ENCODE measurements around the gene HSFX2.
"Not testable (repeated sequence)": the region's sequence is repeated elsewhere in the genome, so short reads cannot be mapped to it uniquely, and the experiment has no call there.

The HSFX2 gene

GRCh38 chrX:149555251-149555650 lies 39.9 kb downstream of the HSFX2 start:
- not testable (repeated sequence) for H3K9me3 ChIP-seq (ENCODE audit: control insufficient read depth, low read length); H3K27ac ChIP-seq (ENCODE audit: low read depth, low read length, severe bottlenecking); H3K4me1 ChIP-seq (ENCODE audit: control insufficient read depth, insufficient read depth, low read length, poor library complexity, severe bottlenecking); H3K36me3 ChIP-seq (ENCODE audit: control insufficient read depth, insufficient read depth, low read length); H3K4me3 ChIP-seq (ENCODE audit: extremely low read depth, insufficient read depth, low read length, poor library complexity, severe bottlenecking)
- no CpG with 5 or more reads among the region's 4 CpGs for WGBS, 2 experiments (ENCODE audit: insufficient coverage in 2 of 2)

GRCh38 chrX:149551939-149552248 lies 43.2 kb downstream of the HSFX2 start:
- not testable (repeated sequence) for H3K4me1 ChIP-seq (ENCODE audit: control insufficient read depth, insufficient read depth, low read length, poor library complexity, severe bottlenecking); H3K4me3 ChIP-seq (ENCODE audit: extremely low read depth, insufficient read depth, low read length, poor library complexity, severe bottlenecking); H3K36me3 ChIP-seq (ENCODE audit: control insufficient read depth, insufficient read depth, low read length); H3K9me3 ChIP-seq (ENCODE audit: control insufficient read depth, low read length); H3K27ac ChIP-seq (ENCODE audit: low read depth, low read length, severe bottlenecking)
- no CpG with 5 or more reads among the region's 6 CpGs for WGBS, 2 experiments (ENCODE audit: insufficient coverage in 2 of 2)

GRCh38 chrX:149551245-149551938 lies 43.7 kb downstream of the HSFX2 start:
- not testable (repeated sequence) for H3K4me1 ChIP-seq (ENCODE audit: control insufficient read depth, insufficient read depth, low read length, poor library complexity, severe bottlenecking); H3K27ac ChIP-seq (ENCODE audit: low read depth, low read length, severe bottlenecking); H3K36me3 ChIP-seq (ENCODE audit: control insufficient read depth, insufficient read depth, low read length); H3K9me3 ChIP-seq (ENCODE audit: control insufficient read depth, low read length); H3K4me3 ChIP-seq (ENCODE audit: extremely low read depth, insufficient read depth, low read length, poor library complexity, severe bottlenecking)
- WGBS, 2 experiments (ENCODE audit: insufficient coverage in 2 of 2) = no CpG with 5 or more reads among the region's 4 CpGs

- WGBS, 2 experiments (ENCODE audit: insufficient coverage in 2 of 2) = no CpG with 5 or more reads among the region's 1 CpG
Measured at GRCh38 chrX:149550454-149550853, 44.7 kb downstream of the HSFX2 start.

GRCh38 chrX:149549701-149550100 lies 45.4 kb downstream of the HSFX2 start, which contains the start of gene HSFX3:
Gene HSFX3, minus strand, starts transcription at chrX:149549924. Its CDS starts 72 bp downstream, at chrX:149549852.
- not testable (repeated sequence) for H3K36me3 ChIP-seq (ENCODE audit: control insufficient read depth, insufficient read depth, low read length); H3K27ac ChIP-seq (ENCODE audit: low read depth, low read length, severe bottlenecking); H3K4me3 ChIP-seq (ENCODE audit: extremely low read depth, insufficient read depth, low read length, poor library complexity, severe bottlenecking); H3K9me3 ChIP-seq (ENCODE audit: control insufficient read depth, low read length); H3K4me1 ChIP-seq (ENCODE audit: control insufficient read depth, insufficient read depth, low read length, poor library complexity, severe bottlenecking)
- no CpG with 5 or more reads among the region's 6 CpGs for WGBS, 2 experiments (ENCODE audit: insufficient coverage in 2 of 2)

More at GRCh38 chrX:149550454-149550853, 44.7 kb downstream of the HSFX2 start:
- H3K4me3 ChIP-seq (ENCODE audit: extremely low read depth, insufficient read depth, low read length, poor library complexity, severe bottlenecking); H3K27ac ChIP-seq (ENCODE audit: low read depth, low read length, severe bottlenecking); H3K9me3 ChIP-seq (ENCODE audit: control insufficient read depth, low read length); H3K36me3 ChIP-seq (ENCODE audit: control insufficient read depth, insufficient read depth, low read length); H3K4me1 ChIP-seq (ENCODE audit: control insufficient read depth, insufficient read depth, low read length, poor library complexity, severe bottlenecking): not testable (repeated sequence)

GRCh38 chrX:149547782-149548181 lies 47.3 kb downstream of the HSFX2 start:
- WGBS, 2 experiments (ENCODE audit: insufficient coverage in 2 of 2) = no CpG with 5 or more reads among the region's 3 CpGs
- not testable (repeated sequence) for H3K9me3 ChIP-seq (ENCODE audit: control insufficient read depth, low read length)

GRCh38 chrX:149546962-149547361 lies 48.2 kb downstream of the HSFX2 start:
- not testable (repeated sequence) for H3K9me3 ChIP-seq (ENCODE audit: control insufficient read depth, low read length); H3K4me3 ChIP-seq (ENCODE audit: extremely low read depth, insufficient read depth, low read length, poor library complexity, severe bottlenecking); H3K4me1 ChIP-seq (ENCODE audit: control insufficient read depth, insufficient read depth, low read length, poor library complexity, severe bottlenecking); H3K27ac ChIP-seq (ENCODE audit: low read depth, low read length, severe bottlenecking); H3K36me3 ChIP-seq (ENCODE audit: control insufficient read depth, insufficient read depth, low read length)
- WGBS, 2 experiments (ENCODE audit: insufficient coverage in 2 of 2) = no CpG with 5 or more reads among the region's 1 CpG

More at GRCh38 chrX:149547782-149548181, 47.3 kb downstream of the HSFX2 start:
- H3K36me3 ChIP-seq (ENCODE audit: control insufficient read depth, insufficient read depth, low read length); H3K27ac ChIP-seq (ENCODE audit: low read depth, low read length, severe bottlenecking); H3K4me1 ChIP-seq (ENCODE audit: control insufficient read depth, insufficient read depth, low read length, poor library complexity, severe bottlenecking); H3K4me3 ChIP-seq (ENCODE audit: extremely low read depth, insufficient read depth, low read length, poor library complexity, severe bottlenecking): not testable (repeated sequence)

- H3K9me3 ChIP-seq (ENCODE audit: control insufficient read depth, low read length) = not testable (repeated sequence)
- WGBS, 2 experiments (ENCODE audit: insufficient coverage in 2 of 2) = no CpG with 5 or more reads among the region's 29 CpGs
Measured at GRCh38 chrX:149545545-149546543, 49.3 kb downstream of the HSFX2 start.

More at GRCh38 chrX:149545545-149546543, 49.3 kb downstream of the HSFX2 start:
- not testable (repeated sequence) for H3K4me3 ChIP-seq (ENCODE audit: extremely low read depth, insufficient read depth, low read length, poor library complexity, severe bottlenecking); H3K27ac ChIP-seq (ENCODE audit: low read depth, low read length, severe bottlenecking); H3K4me1 ChIP-seq (ENCODE audit: control insufficient read depth, insufficient read depth, low read length, poor library complexity, severe bottlenecking); H3K36me3 ChIP-seq (ENCODE audit: control insufficient read depth, insufficient read depth, low read length)

Measured in mesodermal cell (in vitro differentiated cells).